GM18511 (cell line): ENCODE data around the gene CRYBB1.
A peak's percentile ranks its signal among the peaks of the same experiment; 100 is the strongest.

Experiments used
- ATAC-seq: cut with Tn5 transposase; IDR thresholded peaks from one replicate; pipeline ENCODE4 v1.9.1; 2021; ENCODE audit warnings: mild to moderate bottlenecking, moderate library complexity; ENCODE audit not compliant: unreplicated experiment

CRYBB1 gene

GRCh38 chr22:26581633-26582168 lies 36.1 kb downstream of the CRYBB1 start:
- no peak for ATAC-seq

- ATAC-seq: no peak
Measured at GRCh38 chr22:26581026-26581425, 36.8 kb downstream of the CRYBB1 start.

- no peak for ATAC-seq
Measured at GRCh38 chr22:26580240-26580962, 37.4 kb downstream of the CRYBB1 start.

GRCh38 chr22:26579331-26579886 lies 38.4 kb downstream of the CRYBB1 start:
- peak; percentile 83 for ATAC-seq

GRCh38 chr22:26577081-26577480 lies 40.7 kb downstream of the CRYBB1 start:
- no peak for ATAC-seq

GRCh38 chr22:26576026-26576680 lies 41.7 kb downstream of the CRYBB1 start:
- no peak for ATAC-seq

GRCh38 chr22:26574001-26574723 lies 43.7 kb downstream of the CRYBB1 start:
- no peak for ATAC-seq

GRCh38 chr22:26573026-26573662 lies 44.7 kb downstream of the CRYBB1 start:
- ATAC-seq: no peak

GRCh38 chr22:26570864-26571525 lies 46.8 kb downstream of the CRYBB1 start:
- ATAC-seq: no peak

- no peak for ATAC-seq
Measured at GRCh38 chr22:26570115-26570514, 47.7 kb downstream of the CRYBB1 start.

- no peak for ATAC-seq
Measured at GRCh38 chr22:26568207-26568706, 49.6 kb downstream of the CRYBB1 start.

GRCh38 chr22:26567610-26568009 lies 50.2 kb downstream of the CRYBB1 start:
- ATAC-seq: no peak

- ATAC-seq: no peak
Measured at GRCh38 chr22:26566994-26567393, 50.8 kb downstream of the CRYBB1 start.

- no peak for ATAC-seq
Measured at GRCh38 chr22:26565889-26566288, 51.9 kb downstream of the CRYBB1 start.

GRCh38 chr22:26565181-26565580 lies 52.6 kb downstream of the CRYBB1 start:
- no peak for ATAC-seq

- ATAC-seq: no peak
Measured at GRCh38 chr22:26564672-26565071, 53.2 kb downstream of the CRYBB1 start.

GRCh38 chr22:26564181-26564580 lies 53.6 kb downstream of the CRYBB1 start:
- ATAC-seq: no peak

- no peak for ATAC-seq
Measured at GRCh38 chr22:26563022-26563421, 54.8 kb downstream of the CRYBB1 start.

- ATAC-seq: no peak
Measured at GRCh38 chr22:26561756-26562417, 55.9 kb downstream of the CRYBB1 start.
